ENCODE data around the gene TMEM175. TPM values are rescaled to one million over a fixed set of nuclear protein-coding genes. Genes with fewer than 3 reads are reported as not detected.
A peak's percentile ranks its signal among the peaks of the same experiment; 100 is the strongest.

The TMEM175 gene
- total RNA-seq, 1 donor from 2014 or later, result 30.6 TPM

DNA sequence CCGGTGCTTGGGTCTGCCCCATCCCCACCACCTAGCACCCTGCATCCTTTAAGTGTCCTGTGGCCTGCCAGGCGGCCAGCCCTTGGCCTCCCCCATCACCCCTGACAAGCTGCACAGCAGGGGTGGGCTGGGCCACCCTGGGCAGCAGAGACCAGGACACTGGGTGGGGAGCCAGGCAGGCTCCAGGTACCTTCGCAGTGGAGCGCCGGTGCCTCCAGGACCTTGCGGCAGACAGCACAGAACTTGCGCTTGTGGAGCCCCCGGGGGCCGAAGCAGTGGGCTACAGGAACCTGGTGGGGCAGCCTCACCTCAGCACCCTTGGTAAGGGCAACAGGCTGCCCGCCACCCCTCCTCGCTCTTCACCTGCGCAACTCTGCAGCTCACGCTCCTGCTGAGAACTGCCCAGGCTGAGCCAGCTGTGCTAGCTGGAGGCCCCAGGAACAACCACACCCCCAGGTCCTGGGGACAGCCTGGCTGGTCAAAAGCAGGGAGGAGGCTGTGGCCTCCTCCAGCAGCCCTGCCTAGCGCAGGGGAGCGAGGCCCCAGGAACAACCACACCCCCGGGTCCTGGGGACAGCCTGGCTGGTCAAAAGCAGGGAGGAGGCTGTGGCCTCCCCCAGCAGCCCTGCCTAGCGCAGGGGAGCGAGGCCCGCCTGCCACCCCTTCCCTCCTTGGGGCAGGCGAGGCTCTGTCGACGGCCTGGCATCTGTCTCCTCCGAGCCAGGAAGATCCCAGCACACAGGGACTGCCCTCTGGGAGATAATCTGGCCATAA, 36.5 kb downstream of the TMEM175 start:
- H3K4me1 Mint-ChIP-seq (ENCODE audit: low read depth), result no peaks in the 10 kb centered on the region
- H3K27me3 Mint-ChIP-seq, result peaks cover 4% of the 10 kb centered on the region
- no peak for TF ChIP-seq CTCF (IDR thresholded peaks at IDR 0.05; ENCODE audit: unreplicated experiment)
- H3K27ac Mint-ChIP-seq, result no peak overlapping the region
- DNase-seq (ENCODE audit: low spot score, unreplicated experiment), result no peak
- H3K9me3 Mint-ChIP-seq (ENCODE audit: low read depth), result no peaks in the 10 kb centered on the region
- peaks cover 1% of the 10 kb centered on the region for H3K36me3 Mint-ChIP-seq (ENCODE audit: insufficient read depth)
- H3K4me3 Mint-ChIP-seq (ENCODE audit: low read depth), result no peak overlapping the region

GRCh38 chr4:970046-970745, 37.9 kb downstream of the TMEM175 start:
- no peak for TF ChIP-seq CTCF (IDR thresholded peaks at IDR 0.05; ENCODE audit: unreplicated experiment)
- Mint-ChIP-seq H3K9me3 (ENCODE audit: low read depth) (no peaks in the 10 kb centered on the region), H3K27me3 (peaks cover 4% of the 10 kb centered on the region), H3K4me1 (ENCODE audit: low read depth) (no peaks in the 10 kb centered on the region), H3K36me3 (ENCODE audit: insufficient read depth) (peaks cover 1% of the 10 kb centered on the region), H3K4me3 (ENCODE audit: low read depth) (no peak overlapping the region), H3K27ac (no peak overlapping the region)
- no peak for DNase-seq (ENCODE audit: low spot score, unreplicated experiment)

DNA sequence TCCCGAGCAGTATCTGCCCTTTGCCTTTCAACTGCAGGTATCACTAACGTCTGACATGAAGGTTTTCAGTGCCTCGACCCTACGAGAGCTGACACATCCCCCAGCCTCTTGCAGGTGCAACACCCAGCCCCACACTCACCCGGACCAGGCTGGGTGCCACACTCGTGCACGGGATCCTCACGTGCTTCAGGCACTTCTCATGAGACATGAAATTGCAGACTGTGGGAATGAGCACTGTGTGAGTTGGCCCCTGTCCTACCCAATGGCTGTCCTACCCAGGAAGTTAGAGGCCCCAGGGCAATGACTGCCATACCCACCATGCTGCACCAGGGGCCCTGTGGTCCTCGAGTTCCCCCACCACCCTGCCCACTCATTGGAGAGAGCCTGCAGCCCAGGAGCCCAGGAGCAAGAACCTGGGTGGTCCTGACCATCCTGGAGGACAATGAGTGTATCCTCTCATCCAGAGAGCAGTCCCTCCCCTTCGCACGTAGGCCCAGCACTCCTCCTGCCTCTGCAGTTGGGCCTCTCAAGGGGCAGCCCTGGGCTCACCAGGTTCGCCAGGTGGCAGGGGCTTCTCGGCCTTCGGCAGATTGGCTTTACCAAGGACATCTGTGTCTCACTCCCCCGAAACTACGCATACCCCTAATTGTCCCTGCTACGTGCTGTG, 38.7 kb downstream of the TMEM175 start:
- Mint-ChIP-seq H3K27me3 (peaks cover 4% of the 10 kb centered on the region), H3K4me3 (ENCODE audit: low read depth) (no peak overlapping the region)
- TF ChIP-seq CTCF (IDR thresholded peaks at IDR 0.05; ENCODE audit: unreplicated experiment), result no peak

DNA sequence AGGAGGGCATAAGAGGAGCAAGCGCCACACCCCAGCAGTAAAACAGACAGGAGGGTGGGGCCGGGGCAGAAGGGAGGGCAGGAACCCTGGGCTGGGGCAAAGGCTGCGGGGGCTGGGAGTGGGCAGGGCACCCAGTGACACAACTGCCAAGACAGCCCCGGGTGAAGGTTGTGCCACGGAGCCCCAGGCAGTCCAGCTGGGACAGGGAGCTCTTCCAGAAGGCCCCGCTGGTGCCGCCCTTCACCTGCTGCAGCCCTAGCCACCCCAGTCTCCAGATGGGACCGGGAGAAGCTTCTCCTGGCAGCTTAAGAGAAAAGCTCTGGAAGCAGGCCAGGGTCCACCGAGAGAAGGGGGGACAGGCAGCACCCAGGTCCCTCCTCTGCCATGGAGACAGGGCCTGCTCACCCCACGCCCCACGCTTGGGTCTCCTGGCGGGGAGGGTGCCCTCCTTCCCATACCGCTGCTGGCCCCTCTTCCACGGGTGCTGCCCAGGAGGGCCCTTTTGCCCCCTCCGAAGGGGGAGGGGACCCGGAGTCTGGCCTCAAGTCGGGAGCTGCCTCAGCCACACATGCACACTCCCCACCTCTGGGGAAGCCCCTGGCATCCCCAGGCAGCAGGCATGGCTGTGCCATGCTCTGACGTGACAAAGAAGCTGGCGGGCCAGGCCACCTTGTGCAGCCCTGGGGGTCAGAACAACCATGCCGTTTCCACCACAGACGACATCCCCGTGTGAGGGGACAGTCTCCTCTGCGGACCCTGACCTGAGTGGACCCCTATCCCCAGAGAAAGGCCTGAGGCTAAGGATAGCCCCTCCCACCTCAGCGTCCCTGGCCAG, 39.6 kb downstream of the TMEM175 start:
- no peak for DNase-seq (ENCODE audit: low spot score, unreplicated experiment)
- Mint-ChIP-seq H3K27me3 (peaks cover 4% of the 10 kb centered on the region), H3K27ac (no peak overlapping the region), H3K9me3 (ENCODE audit: low read depth) (no peaks in the 10 kb centered on the region), H3K36me3 (ENCODE audit: insufficient read depth) (no peaks in the 10 kb centered on the region), H3K4me3 (ENCODE audit: low read depth) (peak overlapping the region; percentile 56), H3K4me1 (ENCODE audit: low read depth) (no peaks in the 10 kb centered on the region)
- no peak for TF ChIP-seq CTCF (IDR thresholded peaks at IDR 0.05; ENCODE audit: unreplicated experiment)

More for the DNA sequence above, 38.7 kb downstream of the TMEM175 start:
- Mint-ChIP-seq H3K27ac (no peak overlapping the region), H3K36me3 (ENCODE audit: insufficient read depth) (peaks cover under 1% of the 10 kb centered on the region), H3K4me1 (ENCODE audit: low read depth) (no peaks in the 10 kb centered on the region), H3K9me3 (ENCODE audit: low read depth) (no peaks in the 10 kb centered on the region)
- DNase-seq (ENCODE audit: low spot score, unreplicated experiment), result no peak

Measured in progenitor cell of endocrine pancreas (in vitro differentiated cells).